Neural progenitor cell (in vitro differentiated cells): ENCODE data around the gene CHPF2.

Experiments
- EZH2 ChIP-seq: fragments of 200-600 bp; sonication (generic); IDR thresholded peaks from 2 replicates; pipeline ENCODE4 v1.6.1; 2017; ENCODE audit warnings: antibody characterized with exemption, mild to moderate bottlenecking, moderate library complexity
- EZH2phosphoT487 ChIP-seq: fragments of 200-600 bp; sonication (generic); IDR thresholded peaks from 2 replicates; pipeline ENCODE4 v1.6.1; 2017; ENCODE audit warnings: antibody characterized with exemption
- TF ChIP-seq, protein P1 (sequence below): fragments of 200-600 bp; sonication (generic); IDR thresholded peaks from 2 replicates; pipeline ENCODE4 v1.5.1; 2017; ENCODE audit warnings: antibody characterized with exemption, mild to moderate bottlenecking

DNA sequence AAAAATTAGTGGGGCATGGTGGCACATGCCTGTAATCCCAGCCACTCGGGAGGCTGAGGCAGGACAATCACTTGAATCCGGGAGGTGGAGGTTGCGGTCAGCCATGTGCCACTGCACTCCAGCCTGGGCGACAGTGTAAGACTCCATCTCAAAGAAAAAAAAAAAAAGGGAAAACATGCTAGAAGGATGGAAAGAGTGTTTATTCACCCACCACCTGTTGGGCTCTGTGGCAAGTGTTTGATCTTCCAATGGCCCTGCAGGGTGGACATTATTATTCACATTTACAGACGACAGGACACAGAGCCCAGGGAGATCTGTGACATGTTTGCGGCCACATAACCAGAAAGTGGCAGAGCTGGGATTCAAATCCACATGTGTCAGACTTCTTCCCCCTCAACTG lies 49.4 kb downstream of the CHPF2 start:
- TF ChIP-seq, protein P1, sequence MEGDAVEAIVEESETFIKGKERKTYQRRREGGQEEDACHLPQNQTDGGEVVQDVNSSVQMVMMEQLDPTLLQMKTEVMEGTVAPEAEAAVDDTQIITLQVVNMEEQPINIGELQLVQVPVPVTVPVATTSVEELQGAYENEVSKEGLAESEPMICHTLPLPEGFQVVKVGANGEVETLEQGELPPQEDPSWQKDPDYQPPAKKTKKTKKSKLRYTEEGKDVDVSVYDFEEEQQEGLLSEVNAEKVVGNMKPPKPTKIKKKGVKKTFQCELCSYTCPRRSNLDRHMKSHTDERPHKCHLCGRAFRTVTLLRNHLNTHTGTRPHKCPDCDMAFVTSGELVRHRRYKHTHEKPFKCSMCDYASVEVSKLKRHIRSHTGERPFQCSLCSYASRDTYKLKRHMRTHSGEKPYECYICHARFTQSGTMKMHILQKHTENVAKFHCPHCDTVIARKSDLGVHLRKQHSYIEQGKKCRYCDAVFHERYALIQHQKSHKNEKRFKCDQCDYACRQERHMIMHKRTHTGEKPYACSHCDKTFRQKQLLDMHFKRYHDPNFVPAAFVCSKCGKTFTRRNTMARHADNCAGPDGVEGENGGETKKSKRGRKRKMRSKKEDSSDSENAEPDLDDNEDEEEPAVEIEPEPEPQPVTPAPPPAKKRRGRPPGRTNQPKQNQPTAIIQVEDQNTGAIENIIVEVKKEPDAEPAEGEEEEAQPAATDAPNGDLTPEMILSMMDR: no peak
- TF ChIP-seq EZH2phosphoT487 (no peak), EZH2 (no peak)
